Measurements from ENCODE around the gene ASCC3.

Gene ASCC3

DNA sequence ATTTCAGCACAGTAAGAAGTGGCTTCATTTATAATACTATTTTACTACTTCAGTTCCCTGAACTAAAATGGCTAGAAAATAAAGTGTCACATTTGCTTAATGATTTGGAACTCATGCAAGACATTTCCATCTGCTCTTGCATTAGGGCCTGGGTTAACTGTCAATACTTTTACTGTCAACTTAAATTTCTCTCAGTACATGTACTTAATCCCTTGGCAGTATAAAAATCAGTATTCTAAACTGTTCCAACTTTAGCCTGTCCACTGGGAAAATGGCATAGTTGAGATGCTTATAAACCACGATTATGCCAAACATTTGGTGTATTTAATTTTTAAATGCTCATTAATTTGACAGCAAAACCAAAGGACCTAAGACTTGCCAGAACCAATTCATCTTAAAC is 154.5 kb downstream of the ASCC3 start:
- no peak for DNase-seq (ENCODE audit: low read depth in 3 of 3, low spot score in 1 of 3)

DNA sequence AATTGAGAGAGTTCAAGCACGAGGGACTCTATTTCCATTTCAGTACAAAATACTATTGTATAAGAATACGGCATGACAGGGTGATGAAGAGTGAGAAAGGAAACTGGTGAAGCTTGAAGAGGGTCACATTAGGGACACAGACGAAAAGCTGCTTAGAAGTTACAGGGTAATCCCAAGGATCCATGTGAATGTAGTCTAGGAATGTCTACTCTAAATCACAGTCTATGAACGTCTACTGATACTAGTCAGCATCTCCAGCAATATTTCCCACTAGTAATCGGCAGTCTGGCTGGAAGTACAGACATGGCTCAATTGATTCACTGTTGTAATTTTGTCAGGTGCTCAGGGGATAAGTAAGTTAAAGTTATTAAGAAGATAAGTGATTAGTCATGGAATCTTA is 156.4 kb downstream of the ASCC3 start:
- no peak for DNase-seq (ENCODE audit: low read depth in 3 of 3, low spot score in 1 of 3)

DNA sequence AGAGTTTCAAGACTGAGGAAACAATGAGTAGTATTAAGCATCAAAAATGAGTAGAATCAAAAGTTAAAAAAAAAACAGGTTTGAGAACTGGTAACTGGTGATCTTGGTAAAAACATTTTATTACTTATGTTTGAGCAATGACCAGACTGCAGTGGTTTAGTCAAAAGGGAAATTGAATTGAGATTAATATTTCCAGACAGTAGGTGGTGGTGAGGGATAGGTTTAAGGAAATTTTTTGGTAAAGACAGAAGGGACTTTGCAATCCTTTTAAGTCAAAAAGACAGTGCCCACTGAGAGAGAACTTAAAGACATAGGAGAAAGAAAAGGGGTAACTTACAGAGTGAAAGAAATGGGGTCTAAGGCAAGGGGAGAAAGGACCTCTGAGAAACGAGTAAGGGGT is 156.9 kb downstream of the ASCC3 start:
- DNase-seq (ENCODE audit: low read depth in 3 of 3, low spot score in 1 of 3): no peak

DNA sequence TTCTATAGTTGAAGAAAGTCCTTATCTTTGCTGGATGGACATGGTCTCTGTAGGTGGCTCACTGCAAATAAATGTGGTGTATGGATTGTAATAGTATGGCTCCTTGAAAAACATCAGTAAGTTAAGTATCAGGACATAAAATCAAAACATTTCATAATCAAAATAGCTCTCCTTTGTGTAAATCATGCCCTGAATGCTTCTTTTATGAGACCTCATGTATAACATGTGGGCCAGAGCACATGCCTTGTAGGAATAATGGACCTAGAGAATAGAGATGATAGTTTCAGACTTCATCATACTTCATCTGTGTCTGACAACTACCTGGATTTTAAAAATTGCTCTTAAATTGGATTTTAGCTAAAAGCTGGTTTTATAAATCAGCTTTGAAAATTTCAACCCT is 159.9 kb downstream of the ASCC3 start:
- no peak for DNase-seq (ENCODE audit: low read depth in 3 of 3, low spot score in 1 of 3)

- no peak for DNase-seq (ENCODE audit: low read depth in 3 of 3, low spot score in 1 of 3)
These were observed 161.0 kb downstream of the ASCC3 start for GRCh38 chr6:100719883-100720682.

GRCh38 chr6:100712997-100713396 is 168.1 kb downstream of the ASCC3 start:
- DNase-seq (ENCODE audit: low read depth in 3 of 3, low spot score in 1 of 3): no peak

DNA sequence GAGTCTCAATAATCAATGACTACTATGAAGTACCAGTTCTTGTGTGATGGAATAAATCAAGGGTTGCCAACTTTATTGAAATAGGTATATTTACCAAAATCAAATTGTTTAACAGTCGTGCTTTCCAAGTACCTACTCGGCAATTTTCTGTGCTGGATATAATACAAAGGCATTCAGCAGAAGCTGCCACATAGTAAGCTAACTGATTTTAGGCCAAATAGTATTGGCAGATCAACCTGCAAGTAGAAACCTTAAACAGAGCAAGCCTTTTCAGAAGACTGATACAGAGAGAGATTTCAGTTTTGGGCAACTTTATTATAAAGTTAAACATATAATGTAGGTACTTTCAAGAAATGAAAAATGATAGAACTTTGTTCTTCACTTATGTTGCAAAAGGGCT is 174.6 kb downstream of the ASCC3 start:
- DNase-seq (ENCODE audit: low read depth in 3 of 3, low spot score in 1 of 3): no peak

- no peak for DNase-seq (ENCODE audit: low read depth in 3 of 3, low spot score in 1 of 3)
These were observed 176.2 kb downstream of the ASCC3 start for GRCh38 chr6:100704961-100705360.

DNA sequence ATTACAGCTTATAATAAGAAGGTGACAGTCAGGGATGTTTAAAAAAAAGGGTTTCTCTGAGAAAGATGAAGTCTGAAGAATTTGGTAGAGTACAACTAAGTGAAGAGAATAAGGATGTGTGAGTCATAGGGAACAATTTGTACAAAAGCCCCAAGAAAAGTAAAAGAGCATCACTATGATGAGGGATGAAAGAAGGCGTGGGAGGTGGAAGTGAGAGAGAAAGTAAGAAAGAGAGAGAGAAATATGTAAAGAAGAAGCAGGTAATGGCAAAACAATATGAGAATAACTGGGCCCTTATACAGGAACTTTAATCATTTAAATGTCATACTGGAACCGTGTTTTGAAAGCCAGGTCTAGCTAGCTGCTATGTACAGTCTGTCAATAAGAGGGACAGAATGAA is 179.4 kb downstream of the ASCC3 start:
- DNase-seq (ENCODE audit: low read depth in 3 of 3, low spot score in 1 of 3): no peak

DNA sequence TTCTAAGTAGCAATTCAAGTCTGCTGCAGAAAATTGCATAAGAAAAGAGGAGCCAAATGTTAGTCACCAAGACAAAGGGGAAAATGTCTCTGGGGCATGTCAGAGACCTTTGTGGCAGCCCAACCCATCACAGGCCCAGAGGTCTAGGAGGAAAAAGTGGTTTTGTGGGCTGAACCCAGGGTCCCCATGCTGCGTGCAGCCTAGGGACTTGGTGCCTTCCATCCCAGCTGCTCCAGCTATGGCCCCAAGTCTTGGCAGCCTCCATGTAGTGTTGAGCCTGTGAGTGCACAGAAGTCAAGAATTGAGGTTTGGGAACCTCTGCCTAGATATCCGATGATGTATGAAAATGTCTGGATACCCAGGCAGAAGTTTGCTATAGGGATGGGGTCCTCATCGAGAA is 181.1 kb downstream of the ASCC3 start:
- DNase-seq (ENCODE audit: low read depth in 3 of 3, low spot score in 1 of 3): no peak

GRCh38 chr6:100695445-100695844 is 185.7 kb downstream of the ASCC3 start:
- no peak for DNase-seq (ENCODE audit: low read depth in 3 of 3, low spot score in 1 of 3)

DNA sequence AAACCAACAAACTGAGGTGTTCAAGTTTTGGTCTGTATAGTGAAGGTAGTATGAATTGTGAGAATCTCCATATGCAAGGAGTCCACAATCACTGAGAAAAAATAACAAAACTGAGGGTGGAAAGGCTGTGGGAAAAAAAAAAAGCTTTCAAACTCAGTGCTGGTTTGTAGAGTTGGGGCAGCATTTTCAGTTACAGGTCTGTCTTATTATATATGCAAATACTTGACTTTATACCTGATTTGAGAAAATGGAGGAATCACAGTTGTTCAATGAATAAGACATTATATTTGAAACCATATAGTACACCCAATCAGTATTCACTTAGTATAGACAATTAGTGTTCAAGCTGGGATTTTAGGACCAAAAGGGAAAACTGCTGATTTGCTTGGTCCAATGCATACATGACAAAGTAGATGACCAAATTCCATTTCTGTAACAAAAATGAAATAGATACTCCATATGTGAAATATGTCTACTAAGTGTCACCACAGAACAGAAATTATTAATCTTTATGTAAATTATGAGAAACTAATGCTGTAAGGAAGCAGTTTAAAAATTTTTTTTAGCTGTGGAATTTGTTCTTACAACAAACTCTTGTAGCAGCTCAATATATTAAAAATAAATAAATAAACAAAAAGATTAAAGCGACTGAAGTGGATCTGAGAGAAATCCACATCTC is 187.7 kb downstream of the ASCC3 start:
- DNase-seq (ENCODE audit: low read depth in 3 of 3, low spot score in 1 of 3): no peak

DNA sequence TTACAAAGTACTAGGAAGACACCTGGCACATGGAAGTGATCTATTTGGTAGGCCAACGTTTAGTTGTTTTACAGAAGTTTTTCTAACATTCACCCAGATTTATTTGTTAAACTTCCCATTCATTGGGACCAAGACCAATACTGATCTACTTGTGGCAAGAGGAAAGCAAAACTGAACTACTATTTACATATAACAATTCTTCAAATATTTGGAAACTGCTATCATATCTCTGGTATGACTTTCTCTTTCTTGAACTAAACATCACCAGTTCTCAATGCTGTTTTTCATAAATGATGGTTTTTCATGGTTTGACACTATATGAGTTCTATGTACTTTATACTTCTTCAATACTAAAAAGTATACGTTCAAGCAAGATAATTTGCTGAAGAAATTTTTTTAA is 189.2 kb downstream of the ASCC3 start:
- no peak for DNase-seq (ENCODE audit: low read depth in 3 of 3, low spot score in 1 of 3)

DNA sequence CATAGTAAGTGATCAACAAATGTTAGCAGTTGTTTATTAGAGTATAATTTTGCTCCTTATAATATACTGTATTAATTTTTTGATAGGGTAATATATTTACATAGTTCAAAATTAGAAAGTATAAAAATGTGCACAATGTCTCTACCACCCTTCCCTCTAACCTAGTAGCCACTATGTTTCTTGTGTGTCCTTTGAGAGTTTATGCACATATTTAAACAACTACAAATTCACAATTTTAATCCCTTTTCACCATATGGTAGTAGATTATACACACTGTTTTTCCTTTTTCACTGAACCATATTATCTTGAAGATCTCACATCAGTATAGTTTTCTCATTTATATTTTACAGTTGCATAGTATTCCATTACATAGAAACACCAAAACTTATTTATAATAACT is 194.9 kb downstream of the ASCC3 start:
- no peak for DNase-seq (ENCODE audit: low read depth in 3 of 3, low spot score in 1 of 3)

- no peak for DNase-seq (ENCODE audit: low read depth in 3 of 3, low spot score in 1 of 3)
These were observed 195.4 kb downstream of the ASCC3 start for GRCh38 chr6:100685747-100686146.

GRCh38 chr6:100680163-100680562 is 201.0 kb downstream of the ASCC3 start:
- DNase-seq (ENCODE audit: low read depth in 3 of 3, low spot score in 1 of 3): no peak

DNA sequence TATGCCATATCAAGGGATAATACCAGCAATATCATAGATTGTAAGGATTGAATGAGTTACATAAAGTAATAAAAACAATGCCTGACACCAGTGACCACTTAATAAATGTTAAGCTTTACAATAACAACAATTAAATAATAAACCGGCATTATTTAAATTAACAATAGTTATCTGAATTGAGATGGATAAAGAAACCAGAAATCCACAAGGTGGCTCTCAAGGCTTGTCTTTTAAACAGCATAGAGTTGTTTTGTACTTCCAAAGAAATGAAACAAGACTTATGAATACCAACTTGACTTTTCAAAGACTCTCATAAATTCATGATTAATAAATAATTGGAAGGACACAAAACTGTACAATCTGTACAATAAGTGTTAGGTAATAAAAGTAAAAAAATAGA is 203.1 kb downstream of the ASCC3 start:
- DNase-seq (ENCODE audit: low read depth in 3 of 3, low spot score in 1 of 3): no peak

- no peak for DNase-seq (ENCODE audit: low read depth in 3 of 3, low spot score in 1 of 3)
These were observed 203.9 kb downstream of the ASCC3 start for GRCh38 chr6:100677240-100677639.

DNA sequence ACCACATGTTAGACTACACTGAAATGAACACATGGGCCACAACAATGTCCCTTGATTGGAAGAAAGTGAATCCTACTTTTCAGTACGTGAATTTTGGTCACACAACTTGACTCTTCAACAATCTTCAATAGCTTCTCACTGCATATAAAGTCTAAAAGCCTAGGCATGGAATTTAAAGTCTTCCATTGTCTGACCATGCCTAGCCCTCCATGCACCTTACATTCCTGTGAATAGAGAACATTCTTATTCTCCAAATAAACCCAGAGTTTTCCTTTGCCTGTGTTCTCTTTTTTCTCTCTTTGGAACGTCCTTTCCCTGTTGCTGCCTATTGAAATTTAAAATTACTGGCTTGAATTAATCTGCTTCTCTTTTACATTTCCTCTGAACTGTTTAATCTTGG is 207.5 kb downstream of the ASCC3 start:
- DNase-seq (ENCODE audit: low read depth in 3 of 3, low spot score in 1 of 3): no peak

- DNase-seq (ENCODE audit: low read depth in 3 of 3, low spot score in 1 of 3): no peak
These were observed 209.4 kb downstream of the ASCC3 start for GRCh38 chr6:100671740-100672139.

- DNase-seq (ENCODE audit: low read depth in 3 of 3, low spot score in 1 of 3): no peak
These were observed 211.1 kb downstream of the ASCC3 start for GRCh38 chr6:100670056-100670455.

DNA sequence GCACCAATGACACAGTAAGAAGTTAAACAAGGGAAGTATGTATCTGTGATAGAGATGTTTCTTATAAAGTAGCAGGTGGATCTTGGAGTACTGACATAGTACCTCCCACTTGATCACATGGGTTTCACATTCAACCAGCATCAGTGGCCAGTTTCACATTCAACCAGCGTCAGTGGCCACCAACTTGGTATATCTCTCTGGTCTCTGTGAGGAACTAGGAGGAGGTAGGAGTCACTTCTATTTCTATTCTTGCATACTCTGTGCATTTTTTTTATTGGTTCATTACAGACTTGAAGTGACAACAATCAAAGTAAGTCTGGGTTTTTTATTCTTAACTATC is 216.1 kb downstream of the ASCC3 start:
- DNase-seq (ENCODE audit: low read depth in 3 of 3, low spot score in 1 of 3): no peak

Measured in stimulated activated CD4-positive, alpha-beta T cell treated with anti-CD3 and anti-CD28 coated beads, TNF-alpha, amount 100 ng/mL, for 1 hour (primary cell).